Liver (tissue), 9 donors: ENCODE measurements around the gene NR4A2. TPM values are rescaled to one million over a fixed set of nuclear protein-coding genes. Genes with fewer than 3 reads are reported as not detected.

Experiments used
- DNase-seq: peaks from one replicate; pipeline ENCODE4 v3.0.0-alpha.2; 2017; ENCODE audit warnings: low spot score
- H3K27ac ChIP-seq, 2 donors: one replicate each; pipeline ENCODE4 v1.7.0; 2013; ENCODE audit warnings: inconsistent platforms in 2 of 2, low read length in 2 of 2, control low read depth in 1 of 2, low read depth in 1 of 2, mild to moderate bottlenecking in 1 of 2
- H3K27me3 ChIP-seq, 4 donors: one replicate each; pipeline versions ENCODE4 v1.6.1 to v1.7.0; 2013; ENCODE audit warnings: low read length in 3 of 4, inconsistent platforms in 1 of 4, mild to moderate bottlenecking in 1 of 4, moderate library complexity in 1 of 4; ENCODE audit not compliant: control insufficient read depth in 4 of 4, insufficient read depth in 4 of 4
- H3K36me3 ChIP-seq, 4 donors: one replicate each; pipeline versions ENCODE4 v1.6.1 to v1.7.0; 2013; ENCODE audit warnings: low read length in 3 of 4, mild to moderate bottlenecking in 3 of 4, low read depth in 1 of 4, moderate library complexity in 1 of 4; ENCODE audit not compliant: control insufficient read depth in 4 of 4, insufficient read depth in 3 of 4
- H3K4me1 ChIP-seq, 4 donors: one replicate each; pipeline versions ENCODE4 v1.6.1 to v1.7.0; 2013; ENCODE audit warnings: low read length in 3 of 4, mild to moderate bottlenecking in 3 of 4, moderate library complexity in 1 of 4; ENCODE audit not compliant: control insufficient read depth in 4 of 4, insufficient read depth in 4 of 4
- H3K4me3 ChIP-seq, 3 donors: one replicate each; pipeline versions ENCODE4 v1.6.1 to v1.7.0; 2013; ENCODE audit warnings: low read length in 3 of 3, control low read depth in 1 of 3, low read depth in 1 of 3, mild to moderate bottlenecking in 1 of 3
- H3K9ac ChIP-seq, 2 donors: one replicate each; pipeline ENCODE4 v1.7.0; 2013; ENCODE audit warnings: low read length in 2 of 2, mild to moderate bottlenecking in 2 of 2, moderate library complexity in 2 of 2, control low read depth in 1 of 2, low read depth in 1 of 2
- H3K9me3 ChIP-seq, 4 donors: one replicate each; pipeline versions ENCODE4 v1.6.1 to v1.7.0; 2013; ENCODE audit warnings: low read length in 3 of 4; ENCODE audit not compliant: control insufficient read depth in 4 of 4
- CTCF ChIP-seq: fragments of 150-350 bp; IDR thresholded peaks from 2 replicates; pipeline ENCODE4 v1.5.1; 2017; ENCODE audit warnings: improper control_type of control experiment, low read depth, low read length; ENCODE audit not compliant: missing input control
- EGR1 ChIP-seq, 2 donors: IDR thresholded peaks; 2 replicates each; pipeline ENCODE4 v1.6.1; 2016 to 2018; ENCODE audit warnings: antibody characterized with exemption in 2 of 2, low read depth in 2 of 2
- FOXA1 ChIP-seq: IDR thresholded peaks from 2 replicates; pipeline ENCODE4 v1.6.1; 2016; ENCODE audit warnings: antibody characterized with exemption
- GABPA ChIP-seq, 2 donors: IDR thresholded peaks in 1 of 2; conservative IDR thresholded peaks in 1 of 2; 2 replicates each; pipeline ENCODE4 v1.6.1; 2016; ENCODE audit warnings: antibody characterized with exemption in 2 of 2, mild to moderate bottlenecking in 1 of 2, moderate library complexity in 1 of 2
- HNF4A ChIP-seq, 2 donors: conservative IDR thresholded peaks; 2 replicates each; pipeline ENCODE4 v1.6.1; 2016; ENCODE audit warnings: antibody characterized with exemption in 2 of 2, mild to moderate bottlenecking in 2 of 2
- HNF4G ChIP-seq: IDR thresholded peaks from 2 replicates; pipeline ENCODE4 v1.6.1; 2016; ENCODE audit warnings: antibody characterized with exemption
- JUND ChIP-seq, 2 donors: IDR thresholded peaks; 2 replicates each; pipeline ENCODE4 v1.6.1; 2016; ENCODE audit warnings: antibody characterized with exemption in 2 of 2
- MAX ChIP-seq: IDR thresholded peaks from 2 replicates; pipeline ENCODE4 v1.6.1; 2016; ENCODE audit warnings: antibody characterized with exemption
- RAD21 ChIP-seq, 2 donors: IDR thresholded peaks; 2 replicates each; pipeline ENCODE4 v1.6.1; 2016; ENCODE audit warnings: antibody characterized with exemption in 2 of 2, mild to moderate bottlenecking in 2 of 2
- RXRA ChIP-seq, 2 donors: IDR thresholded peaks; 2 replicates each; pipeline ENCODE4 v1.6.1; 2017 to 2018; ENCODE audit warnings: antibody characterized with exemption in 2 of 2, mild to moderate bottlenecking in 1 of 2
- SP1 ChIP-seq: IDR thresholded peaks from 2 replicates; pipeline ENCODE4 v1.6.1; 2018; ENCODE audit warnings: antibody characterized with exemption, mild to moderate bottlenecking
- YY1 ChIP-seq: IDR thresholded peaks from 2 replicates; pipeline ENCODE4 v1.6.1; 2016; ENCODE audit warnings: antibody characterized with exemption, mild to moderate bottlenecking
- ZBTB33 ChIP-seq: IDR thresholded peaks from 2 replicates; pipeline ENCODE4 v1.6.1; 2016; ENCODE audit warnings: antibody characterized with exemption
- WGBS: extraction: QIAGEN DNeasy Blood & Tissue Kit; methylation state at CpG from one replicate; pipeline ENCODE4 v1.1.7; 2013; 5-methylcytosine and 5-hydroxymethylcytosine counted together
- polyA plus RNA-seq, 2 donors: library from polyadenylated mRNA; stranded (reverse) in 1 of 2; unstranded in 1 of 2; fragments of 200-250 nt in 1 of 2; fragments of >200 nt in 1 of 2; fragmentation: Nextera tagmentation in 1 of 2; extraction: Ambion mirVana in 1 of 2; gene quantifications; one replicate each; pipeline versions ENCODE4 v1.2.1 to v1.2.3, GENCODE V29; 2013 to 2015
- total RNA-seq, 2 donors: library from RNA; depleted of rRNA; stranded (reverse); fragments of >200 nt; gene quantifications; one replicate each; pipeline ENCODE4 v1.2.3, GENCODE V29; 2014
- TF ChIP-seq, protein P1 (sequence below): IDR thresholded peaks from 2 replicates; pipeline ENCODE4 v1.6.1; 2016; ENCODE audit warnings: antibody characterized with exemption
- donor health status: healthy.
- donor health status: healthy.
- donor health status: healthy.
- donor health status: healthy.
- donor health status: healthy.

NR4A2 gene
- total and polyA plus RNA-seq, 4 donors = 0.08 to 0.96 (median 0.25) TPM

DNA sequence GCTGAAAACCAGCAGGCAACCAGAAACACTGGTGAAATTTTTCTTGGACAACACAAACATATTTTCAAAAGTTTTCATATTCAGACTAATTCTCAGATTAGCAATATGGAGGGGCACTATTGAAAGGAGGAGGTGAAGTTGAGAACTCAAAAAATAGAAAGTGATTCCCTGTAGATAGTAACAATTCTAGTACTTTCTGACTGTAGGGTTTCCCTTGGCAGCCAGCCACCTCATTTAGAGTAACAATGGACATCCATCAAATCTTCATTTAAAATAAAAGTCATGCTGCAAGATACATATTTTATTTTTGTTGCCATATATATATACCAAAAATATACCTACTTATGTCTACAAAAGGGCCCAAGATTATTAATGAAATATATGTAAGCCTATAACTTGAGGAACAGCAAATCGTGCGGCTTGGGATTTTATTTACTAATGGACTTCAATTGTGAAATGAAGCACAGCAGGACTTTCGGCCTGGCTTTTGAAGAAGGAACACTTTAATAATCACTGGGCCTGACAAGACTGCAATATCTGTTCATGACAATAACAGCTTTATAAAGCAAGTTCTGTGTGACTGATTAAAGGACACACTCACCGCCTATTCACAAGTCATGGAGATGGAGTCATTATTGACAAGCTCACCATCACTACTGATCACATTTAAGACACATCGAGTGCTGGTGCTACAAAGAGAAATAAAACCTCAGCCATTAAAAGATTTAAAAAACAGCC, 6.8 kb upstream of the NR4A2 start:
- DNase-seq = no peak
- H3K27ac ChIP-seq = no peak overlapping the region
- H3K9ac ChIP-seq = no peak overlapping the region
- H3K4me3 ChIP-seq = no peak overlapping the region
- 80% methylated on average over 5 of the region's 5 CpGs for WGBS
- H3K4me1 ChIP-seq = peaks cover 0 to 19% (median 7%) of the 10 kb centered on the region in 4 donors
- no peaks in the 10 kb centered on the region for H3K27me3 ChIP-seq
- no peaks in the 10 kb centered on the region for H3K9me3 ChIP-seq
- TF ChIP-seq, protein P1, sequence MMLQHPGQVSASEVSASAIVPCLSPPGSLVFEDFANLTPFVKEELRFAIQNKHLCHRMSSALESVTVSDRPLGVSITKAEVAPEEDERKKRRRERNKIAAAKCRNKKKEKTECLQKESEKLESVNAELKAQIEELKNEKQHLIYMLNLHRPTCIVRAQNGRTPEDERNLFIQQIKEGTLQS = no peak
- TF ChIP-seq RXRA (IDR thresholded peaks at IDR 0.05) (no peak), ZBTB33 (no peak), EGR1 (IDR thresholded peaks at IDR 0.05; ENCODE audit: low read depth in 2 of 2) (no peak), JUND (IDR thresholded peaks at IDR 0.05) (no peak), FOXA1 (no peak), CTCF (no peak), GABPA (IDR thresholded peaks at IDR 0.05 in 1 of 2, conservative IDR thresholded peaks at IDR 0.05 in 1 of 2) (no peak), HNF4A (conservative IDR thresholded peaks at IDR 0.05) (no peak), SP1 (no peak)
- H3K36me3 ChIP-seq = no peaks in the 10 kb centered on the region

DNA sequence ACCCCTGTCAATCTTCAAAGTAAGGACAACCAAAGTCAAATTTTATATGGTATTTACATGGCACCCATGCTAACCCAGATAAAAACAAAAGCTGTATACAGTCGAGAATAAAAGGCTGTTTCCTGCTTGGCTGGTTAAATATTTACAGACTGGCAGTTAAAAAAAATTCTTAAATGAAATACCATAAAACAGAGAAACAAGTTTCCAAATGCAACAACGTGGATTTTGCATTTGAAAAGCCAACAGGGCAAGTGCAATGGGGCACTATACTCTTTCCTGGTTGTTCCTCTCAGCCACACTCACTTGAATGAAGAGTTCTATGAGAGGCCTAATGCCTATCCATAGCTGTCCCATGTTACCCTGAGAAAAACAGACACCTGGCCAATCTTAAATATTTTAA, 6.1 kb upstream of the NR4A2 start:
- no peak for DNase-seq
- Histone ChIP-seq H3K4me1 (peaks cover 0 to 19% (median 8%) of the 10 kb centered on the region in 4 donors), H3K27ac (no peak overlapping the region), H3K27me3 (no peaks in the 10 kb centered on the region), H3K9me3 (no peaks in the 10 kb centered on the region), H3K9ac (no peak overlapping the region), H3K4me3 (no peak overlapping the region), H3K36me3 (no peaks in the 10 kb centered on the region)
- WGBS = 22% methylated on average over 2 of the region's 2 CpGs
- TF ChIP-seq HNF4G = no peak
- no peak for TF ChIP-seq YY1
- TF ChIP-seq RAD21 (IDR thresholded peaks at IDR 0.05) = no peak
- no peak for TF ChIP-seq GABPA (IDR thresholded peaks at IDR 0.05 in 1 of 2, conservative IDR thresholded peaks at IDR 0.05 in 1 of 2)
- no peak for TF ChIP-seq EGR1 (IDR thresholded peaks at IDR 0.05; ENCODE audit: low read depth in 2 of 2)
- TF ChIP-seq MAX = no peak
- TF ChIP-seq, protein P1 = no peak
- TF ChIP-seq ZBTB33 = no peak
